Fibroblast of lung (primary cell): ENCODE data around the gene KCNK4.

Source experiments
- EZH2 ChIP-seq: IDR thresholded peaks from 2 replicates; pipeline ENCODE4 v1.5.1; 2012; ENCODE audit warnings: low read length, control low read depth, mild to moderate bottlenecking; ENCODE audit errors: missing control alignments
- TF ChIP-seq, protein P1 (sequence below), 2 donors: IDR thresholded peaks in 1 of 2; conservative IDR thresholded peaks in 1 of 2; 1 replicate in 1 of 2; 2 replicates in 1 of 2; pipeline ENCODE4 v1.5.1; 2011 to 2012; ENCODE audit warnings: low read length in 2 of 2, control low read depth in 1 of 2, inconsistent platforms in 1 of 2, low read depth in 1 of 2, mild to moderate bottlenecking in 1 of 2

DNA sequence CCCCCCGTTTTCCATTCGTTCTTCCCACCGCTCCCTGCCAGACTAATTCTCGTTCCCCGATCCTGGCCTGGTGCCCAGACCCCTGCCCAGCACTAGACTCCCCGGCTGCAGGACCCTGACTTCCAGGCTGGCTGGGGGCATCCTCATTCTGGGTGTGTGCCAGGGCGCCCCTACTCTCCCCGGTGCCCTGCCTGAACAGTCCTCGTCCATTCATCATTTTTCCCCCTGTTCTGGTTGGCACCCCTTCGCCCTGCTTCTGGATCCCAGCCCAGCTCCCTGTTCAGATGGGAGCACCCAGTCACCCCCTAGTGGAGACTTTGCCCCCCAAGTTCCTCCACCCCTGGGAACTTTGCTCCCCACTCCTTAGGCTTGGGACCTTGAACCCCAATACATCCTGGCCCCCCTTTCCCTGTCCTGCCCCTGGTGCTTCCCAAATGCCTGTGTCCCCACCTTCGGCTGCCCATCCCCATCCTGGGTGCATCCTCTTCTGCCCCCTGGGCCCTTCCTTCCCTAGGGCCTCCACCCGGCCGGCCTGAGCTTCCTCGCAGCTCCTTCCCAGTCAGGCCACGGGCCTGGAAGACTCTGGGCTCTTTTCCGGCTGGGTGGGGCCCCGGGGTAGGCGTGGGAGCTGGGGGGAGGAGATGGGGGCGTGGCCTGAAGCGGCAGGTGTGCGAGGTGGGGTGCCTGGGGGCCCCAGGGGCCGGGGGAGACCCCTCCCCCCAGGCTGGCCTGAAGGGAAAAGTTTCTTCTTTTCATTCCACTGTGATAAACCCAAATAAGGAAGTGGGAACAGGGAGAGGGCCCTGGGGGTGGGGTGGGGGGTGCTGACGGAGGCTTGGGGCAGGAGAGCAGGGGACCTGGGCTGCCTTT, 38.9 kb upstream of the KCNK4 start:
- TF ChIP-seq, protein P1, sequence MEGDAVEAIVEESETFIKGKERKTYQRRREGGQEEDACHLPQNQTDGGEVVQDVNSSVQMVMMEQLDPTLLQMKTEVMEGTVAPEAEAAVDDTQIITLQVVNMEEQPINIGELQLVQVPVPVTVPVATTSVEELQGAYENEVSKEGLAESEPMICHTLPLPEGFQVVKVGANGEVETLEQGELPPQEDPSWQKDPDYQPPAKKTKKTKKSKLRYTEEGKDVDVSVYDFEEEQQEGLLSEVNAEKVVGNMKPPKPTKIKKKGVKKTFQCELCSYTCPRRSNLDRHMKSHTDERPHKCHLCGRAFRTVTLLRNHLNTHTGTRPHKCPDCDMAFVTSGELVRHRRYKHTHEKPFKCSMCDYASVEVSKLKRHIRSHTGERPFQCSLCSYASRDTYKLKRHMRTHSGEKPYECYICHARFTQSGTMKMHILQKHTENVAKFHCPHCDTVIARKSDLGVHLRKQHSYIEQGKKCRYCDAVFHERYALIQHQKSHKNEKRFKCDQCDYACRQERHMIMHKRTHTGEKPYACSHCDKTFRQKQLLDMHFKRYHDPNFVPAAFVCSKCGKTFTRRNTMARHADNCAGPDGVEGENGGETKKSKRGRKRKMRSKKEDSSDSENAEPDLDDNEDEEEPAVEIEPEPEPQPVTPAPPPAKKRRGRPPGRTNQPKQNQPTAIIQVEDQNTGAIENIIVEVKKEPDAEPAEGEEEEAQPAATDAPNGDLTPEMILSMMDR (conservative IDR thresholded peaks at IDR 0.05 in 1 of 2, IDR thresholded peaks at IDR 0.05 in 1 of 2; ENCODE audit: low read depth in 1 of 2, low read length in 2 of 2), result peak; percentile 42 to 44
- no peak for TF ChIP-seq EZH2
